CD14-positive monocyte (primary cell): ENCODE results near the gene STX8. TPM values are rescaled to one million over a fixed set of nuclear protein-coding genes. Genes with fewer than 3 reads are reported as not detected.

Source experiments
- DNase-seq, 3 donors: peaks; one replicate each; pipeline ENCODE4 v3.0.0-alpha.2; 2011 to 2022
- H2AFZ ChIP-seq: 2 replicates; pipeline ENCODE4 v1.6.0; 2012; ENCODE audit warnings: mild to moderate bottlenecking, low read depth, low read length, inconsistent platforms; ENCODE audit not compliant: insufficient read depth, poor library complexity, severe bottlenecking
- H3K27ac ChIP-seq, 2 donors: 1 replicate in 1 of 2; 2 replicates in 1 of 2; pipeline ENCODE4 v1.5.1; 2012 to 2013; ENCODE audit warnings: low read length in 2 of 2, control low read depth in 1 of 2, inconsistent platforms in 1 of 2, low read depth in 1 of 2, mild to moderate bottlenecking in 1 of 2
- H3K27me3 ChIP-seq, 2 donors: one replicate each; pipeline versions ENCODE4 v1.6.0 to v1.6.1; 2011 to 2013; ENCODE audit warnings: low read length in 2 of 2; ENCODE audit not compliant: control insufficient read depth in 2 of 2, insufficient read depth in 2 of 2
- H3K36me3 ChIP-seq, 2 donors: replicated peaks in 1 of 2; 1 replicate in 1 of 2; 2 replicates in 1 of 2; pipeline versions ENCODE4 v1.5.1 to v1.6.1; 2012 to 2013; ENCODE audit warnings: low read length in 2 of 2, control low read depth in 1 of 2, inconsistent platforms in 1 of 2, mild to moderate bottlenecking in 1 of 2; ENCODE audit not compliant: insufficient read depth in 2 of 2, control insufficient read depth in 1 of 2
- H3K4me1 ChIP-seq, 2 donors: 1 replicate in 1 of 2; 2 replicates in 1 of 2; pipeline versions ENCODE4 v1.5.1 to v1.6.1; 2012 to 2013; ENCODE audit warnings: low read length in 2 of 2, control low read depth in 1 of 2, inconsistent platforms in 1 of 2, mild to moderate bottlenecking in 1 of 2, moderate library complexity in 1 of 2; ENCODE audit not compliant: insufficient read depth in 2 of 2, control insufficient read depth in 1 of 2
- H3K4me2 ChIP-seq: replicated peaks from 2 replicates; pipeline ENCODE3; 2012; ENCODE audit warnings: low read length, moderate library complexity, mild to moderate bottlenecking; ENCODE audit not compliant: poor library complexity, severe bottlenecking; ENCODE audit errors: extremely low read depth
- H3K4me3 ChIP-seq, 3 experiments: fragments of 200-600 bp in 1 of 3; sonication (generic) in 1 of 3; replicated peaks in 1 of 3; 1 replicate in 2 of 3; 2 replicates in 1 of 3; pipeline ENCODE4 v1.5.1; 2011 to 2013; ENCODE audit warnings: low read length in 3 of 3, mild to moderate bottlenecking in 3 of 3, control low read depth in 2 of 3, low read depth in 2 of 3, inconsistent platforms in 1 of 3, moderate library complexity in 1 of 3
- H3K79me2 ChIP-seq: 2 replicates; pipeline ENCODE4 v1.6.0; 2012; ENCODE audit warnings: mild to moderate bottlenecking, control low read depth, inconsistent platforms, low read length, moderate library complexity; ENCODE audit not compliant: insufficient read depth
- H3K9ac ChIP-seq: 2 replicates; pipeline ENCODE4 v1.6.0; 2017; ENCODE audit warnings: low read length, mild to moderate bottlenecking; ENCODE audit not compliant: insufficient read depth, poor library complexity, severe bottlenecking
- H3K9me3 ChIP-seq, 2 donors: replicated peaks in 1 of 2; 1 replicate in 1 of 2; 2 replicates in 1 of 2; pipeline versions ENCODE4 v1.5.1 to v1.6.1; 2012 to 2013; ENCODE audit warnings: low read length in 2 of 2, control low read depth in 1 of 2; ENCODE audit not compliant: control insufficient read depth in 1 of 2, insufficient read depth in 1 of 2
- H4K20me1 ChIP-seq: 2 replicates; pipeline ENCODE4 v1.6.0; 2012; ENCODE audit warnings: mild to moderate bottlenecking, low read length, control low read depth, moderate library complexity; ENCODE audit not compliant: insufficient read depth
- H3K27ac Mint-ChIP-seq, 7 donors: one replicate each; pipeline ENCODE4 v1.8.0; 2020; ENCODE audit warnings: mild to moderate bottlenecking in 7 of 7, mixed read lengths in 7 of 7, moderate library complexity in 6 of 7, inconsistent platforms in 2 of 7
- H3K27me3 Mint-ChIP-seq, 3 donors: one replicate each; pipeline ENCODE4 v1.8.0; 2021 to 2022; ENCODE audit warnings: low read depth in 3 of 3, mild to moderate bottlenecking in 3 of 3, mixed read lengths in 3 of 3, moderate library complexity in 3 of 3, inconsistent platforms in 1 of 3
- H3K36me3 Mint-ChIP-seq, 2 donors: one replicate each; pipeline ENCODE4 v1.8.0; 2020; ENCODE audit warnings: mixed read lengths in 2 of 2, inconsistent platforms in 1 of 2, mild to moderate bottlenecking in 1 of 2
- H3K4me1 Mint-ChIP-seq: one replicate; pipeline ENCODE4 v1.8.0; 2020; ENCODE audit warnings: mild to moderate bottlenecking, mixed read lengths
- H3K4me3 Mint-ChIP-seq, 2 donors: one replicate each; pipeline ENCODE4 v1.8.0; 2020; ENCODE audit warnings: mild to moderate bottlenecking in 2 of 2, mixed read lengths in 2 of 2, moderate library complexity in 1 of 2
- H3K9me3 Mint-ChIP-seq, 7 donors: one replicate each; pipeline ENCODE4 v1.8.0; 2020 to 2022; ENCODE audit warnings: mixed read lengths in 7 of 7, mild to moderate bottlenecking in 6 of 7, moderate library complexity in 6 of 7, inconsistent platforms in 2 of 7
- WGBS: methylation state at CpG from one replicate; pipeline ENCODE4 v1.1.5; 2013; ENCODE audit warnings: missing lambda C conversion rate; ENCODE audit not compliant: insufficient coverage; 5-methylcytosine and 5-hydroxymethylcytosine counted together
- intact Hi-C, 2 donors: fragments of 100-400 bp; cut with micrococcal nuclease; formaldehyde crosslinking; loops; one replicate each; pipeline versions ENCODE4 v1.15.0 to v1.15.1; 2023
- polyA plus RNA-seq, 3 donors: library from polyadenylated mRNA; depleted of rRNA in 1 of 3; unstranded in 2 of 3; stranded (reverse) in 1 of 3; fragments of 300-500 nt in 2 of 3; fragments of >200 nt in 1 of 3; fragmentation: Illumina TruSeq in 2 of 3; gene quantifications; 1 replicate in 2 of 3; 2 replicates in 1 of 3; pipeline ENCODE4 v1.2.3, GENCODE V29; 2012 to 2021
- TF ChIP-seq, protein P1 (sequence below): fragments of 200-600 bp; IDR thresholded peaks from one replicate; pipeline ENCODE4 v1.8.0; 2022; ENCODE audit warnings: antibody characterized with exemption, mild to moderate bottlenecking

The STX8 gene
- polyA plus RNA-seq, 3 donors = 44.4 to 170 (median 142) TPM

GRCh38 chr17:9509236-9509816 is 66.3 kb downstream of the STX8 start:
- H3K9me3 ChIP-seq = peaks cover 11 to 24% of the 10 kb centered on the region in 2 donors
- Mint-ChIP-seq H3K9me3 (peaks cover 11 to 26% (median 20%) of the 10 kb centered on the region in 7 donors), H3K27ac (no peak overlapping the region), H3K27me3 (peaks cover 0 to 2% (median 0%) of the 10 kb centered on the region in 3 donors), H3K36me3 (peaks cover 5 to 39% of the 10 kb centered on the region in 2 donors), H3K4me1 (no peaks in the 10 kb centered on the region), H3K4me3 (no peak overlapping the region)
- no peak overlapping the region for H3K4me2 ChIP-seq
- H3K27ac ChIP-seq = no peak overlapping the region
- H3K4me1 ChIP-seq = no peaks in the 10 kb centered on the region
- no peaks in the 10 kb centered on the region for H4K20me1 ChIP-seq
- no peak overlapping the region for H2AFZ ChIP-seq
- no peaks in the 10 kb centered on the region for H3K36me3 ChIP-seq
- TF ChIP-seq, protein P1, sequence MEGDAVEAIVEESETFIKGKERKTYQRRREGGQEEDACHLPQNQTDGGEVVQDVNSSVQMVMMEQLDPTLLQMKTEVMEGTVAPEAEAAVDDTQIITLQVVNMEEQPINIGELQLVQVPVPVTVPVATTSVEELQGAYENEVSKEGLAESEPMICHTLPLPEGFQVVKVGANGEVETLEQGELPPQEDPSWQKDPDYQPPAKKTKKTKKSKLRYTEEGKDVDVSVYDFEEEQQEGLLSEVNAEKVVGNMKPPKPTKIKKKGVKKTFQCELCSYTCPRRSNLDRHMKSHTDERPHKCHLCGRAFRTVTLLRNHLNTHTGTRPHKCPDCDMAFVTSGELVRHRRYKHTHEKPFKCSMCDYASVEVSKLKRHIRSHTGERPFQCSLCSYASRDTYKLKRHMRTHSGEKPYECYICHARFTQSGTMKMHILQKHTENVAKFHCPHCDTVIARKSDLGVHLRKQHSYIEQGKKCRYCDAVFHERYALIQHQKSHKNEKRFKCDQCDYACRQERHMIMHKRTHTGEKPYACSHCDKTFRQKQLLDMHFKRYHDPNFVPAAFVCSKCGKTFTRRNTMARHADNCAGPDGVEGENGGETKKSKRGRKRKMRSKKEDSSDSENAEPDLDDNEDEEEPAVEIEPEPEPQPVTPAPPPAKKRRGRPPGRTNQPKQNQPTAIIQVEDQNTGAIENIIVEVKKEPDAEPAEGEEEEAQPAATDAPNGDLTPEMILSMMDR = no peak
- DNase-seq = no peak
- no peak overlapping the region for H3K4me3 ChIP-seq
- no CpG with 5 or more reads among the region's 1 CpG for WGBS
- intact Hi-C loops = no loop called here
- H3K9ac ChIP-seq = no peak overlapping the region
- no peaks in the 10 kb centered on the region for H3K27me3 ChIP-seq
- H3K79me2 ChIP-seq = no peaks in the 10 kb centered on the region

DNA sequence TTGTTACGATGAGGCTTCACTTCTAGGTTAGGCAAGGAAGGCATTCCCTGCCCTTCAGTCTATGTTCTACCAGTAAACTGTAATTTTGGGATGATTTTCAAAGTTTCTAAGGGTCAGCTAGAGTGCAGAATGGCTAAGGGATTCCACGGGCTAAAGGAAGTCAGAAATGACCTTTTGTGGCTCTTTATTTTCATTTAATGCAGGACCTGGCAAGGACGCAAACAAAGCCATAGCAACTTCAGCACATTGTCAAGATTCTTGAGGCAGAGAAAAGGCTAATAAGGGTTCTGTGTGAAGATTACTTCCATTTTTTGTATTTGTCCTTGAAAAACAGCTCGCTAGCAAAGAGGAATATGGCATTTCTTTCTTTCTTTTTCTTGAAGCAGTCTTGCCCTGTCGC is 76.6 kb downstream of the STX8 start:
- Histone ChIP-seq H3K79me2 (no peaks in the 10 kb centered on the region), H3K9me3 (no peaks in the 10 kb centered on the region), H3K36me3 (peaks cover 5 to 11% of the 10 kb centered on the region in 2 donors), H3K27me3 (no peaks in the 10 kb centered on the region), H3K4me3 (no peak overlapping the region), H2AFZ (no peak overlapping the region), H4K20me1 (no peaks in the 10 kb centered on the region), H3K4me2 (no peak overlapping the region), H3K4me1 (no peaks in the 10 kb centered on the region), H3K27ac (no peak overlapping the region), H3K9ac (no peak overlapping the region)
- no peak overlapping the region for H3K4me3 Mint-ChIP-seq
- intact Hi-C loops = no loop called here
- TF ChIP-seq, protein P1 = no peak
- no peak for DNase-seq
- 96% methylated on average over 4 of the region's 5 CpGs for WGBS
- no peak overlapping the region for H3K27ac Mint-ChIP-seq
- H3K27me3 Mint-ChIP-seq = peaks cover 0 to 1% (median 0%) of the 10 kb centered on the region in 3 donors
- H3K4me1 Mint-ChIP-seq = peaks cover 4% of the 10 kb centered on the region
- H3K36me3 Mint-ChIP-seq = peaks cover 22 to 40% of the 10 kb centered on the region in 2 donors
- peaks cover 0 to 3% (median 0%) of the 10 kb centered on the region in 7 donors for H3K9me3 Mint-ChIP-seq
